HG03439 (cell line): Measurements from ENCODE around the gene CRYBA4.
A peak's percentile ranks its signal among the peaks of the same experiment; 100 is the strongest.
"Not testable (repeated sequence)": the region's sequence is repeated elsewhere in the genome, so short reads cannot be mapped to it uniquely, and the experiment has no call there.

Source experiments
- ATAC-seq: cut with Tn5 transposase; IDR thresholded peaks from one replicate; pipeline ENCODE4 v1.9.1; 2021; ENCODE audit warnings: mild to moderate bottlenecking, moderate library complexity; ENCODE audit not compliant: unreplicated experiment

CRYBA4 gene

DNA sequence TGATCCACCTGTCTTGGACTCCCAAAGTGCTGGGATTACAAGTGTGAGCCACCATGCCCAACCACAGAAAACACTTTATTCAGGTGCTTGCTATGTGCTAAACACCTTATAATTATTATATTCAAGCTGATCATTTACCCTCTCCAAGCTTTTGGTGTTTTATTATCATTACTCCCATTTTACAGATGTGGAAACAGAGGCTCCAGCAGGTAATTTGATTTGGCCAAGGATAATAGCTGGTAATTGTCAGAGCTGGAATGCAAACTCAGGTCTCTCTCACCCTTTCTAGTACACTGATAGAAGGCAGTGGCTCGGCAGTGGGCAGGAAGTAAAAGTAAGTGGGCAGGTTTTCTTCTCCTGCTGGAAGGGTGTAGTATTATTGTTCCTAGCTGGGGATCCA is 28.0 kb upstream of the CRYBA4 start:
- no peak for ATAC-seq

DNA sequence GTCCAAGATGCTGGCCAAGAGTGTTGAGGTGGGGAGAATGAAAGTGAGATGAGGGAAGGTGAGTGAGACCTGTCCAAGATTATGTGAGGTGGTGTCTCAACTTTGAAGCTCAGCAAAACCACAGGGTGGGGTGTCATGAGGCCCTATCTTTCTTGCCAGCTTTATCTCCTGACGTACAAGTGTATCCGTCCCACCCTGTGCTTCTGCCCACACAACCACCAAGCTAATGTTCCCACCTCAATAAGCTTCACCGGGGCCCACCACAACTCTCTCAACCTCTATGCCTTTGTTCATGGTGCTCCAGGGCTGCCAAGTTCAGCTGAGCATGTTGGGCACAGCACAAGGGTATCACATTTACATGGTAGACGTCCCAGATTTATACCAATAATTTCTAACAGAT is 24.7 kb upstream of the CRYBA4 start:
- ATAC-seq, result no peak

DNA sequence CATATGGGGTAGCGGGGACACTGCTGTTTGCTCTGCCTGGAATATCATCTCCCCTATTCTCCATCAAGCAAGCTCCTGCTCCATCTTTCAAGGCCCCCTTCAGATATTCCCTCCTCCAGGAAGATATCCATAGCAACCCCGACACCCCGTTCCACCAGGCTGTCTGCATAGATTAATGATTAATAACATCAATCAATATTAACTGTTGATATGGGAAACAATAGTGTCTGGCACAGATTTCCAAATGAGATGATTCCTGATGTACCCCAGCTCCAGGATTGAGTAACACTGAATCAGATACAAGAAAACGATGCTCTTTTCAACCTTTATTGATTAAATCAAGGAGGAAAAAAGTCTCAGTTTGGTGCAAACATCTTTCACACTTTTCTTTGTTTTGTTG is 24.3 kb upstream of the CRYBA4 start:
- ATAC-seq, result no peak

DNA sequence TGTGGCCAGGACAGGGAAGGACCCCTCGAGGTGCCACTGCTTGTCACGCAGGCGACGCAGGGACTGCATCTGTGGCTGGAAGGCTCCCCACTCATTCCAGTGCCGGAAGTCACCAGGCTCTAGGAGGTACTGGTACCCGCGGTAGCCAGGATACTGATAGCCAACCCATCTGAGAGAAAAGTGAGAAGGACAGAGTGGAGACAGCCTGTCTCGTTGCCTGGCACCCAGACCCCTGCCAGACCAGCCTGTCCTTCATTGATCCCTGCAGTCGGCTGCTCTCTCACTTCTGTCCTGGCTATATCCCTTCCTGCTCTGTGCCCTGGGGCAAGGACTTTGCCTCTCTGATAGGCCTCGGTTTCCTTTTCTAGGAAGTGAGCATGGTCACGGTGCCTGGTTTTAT is 22.3 kb upstream of the CRYBA4 start:
- no peak for ATAC-seq

DNA sequence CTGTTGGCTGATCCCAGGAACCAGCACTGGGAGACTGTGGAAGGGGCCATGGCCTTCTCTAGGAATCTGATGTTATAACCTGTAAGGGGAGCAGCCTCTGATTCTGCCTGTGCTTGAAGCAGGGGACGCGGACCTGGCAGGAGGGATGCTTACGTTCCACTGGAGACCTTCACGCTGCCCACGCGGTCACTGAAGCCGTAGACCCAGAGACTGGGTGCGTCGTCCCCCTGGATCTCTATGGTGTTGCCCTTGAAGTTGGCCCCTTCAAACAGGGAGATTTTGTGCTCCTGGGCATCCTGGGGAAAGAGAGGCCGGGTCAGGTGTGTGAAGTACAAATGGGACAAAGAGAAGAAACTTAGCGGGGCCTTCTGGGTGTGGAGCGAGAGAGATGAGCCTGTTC is 20.0 kb upstream of the CRYBA4 start:
- no peak for ATAC-seq

GRCh38 chr22:26602127-26602526 is 19.6 kb upstream of the CRYBA4 start:
- no peak for ATAC-seq

DNA sequence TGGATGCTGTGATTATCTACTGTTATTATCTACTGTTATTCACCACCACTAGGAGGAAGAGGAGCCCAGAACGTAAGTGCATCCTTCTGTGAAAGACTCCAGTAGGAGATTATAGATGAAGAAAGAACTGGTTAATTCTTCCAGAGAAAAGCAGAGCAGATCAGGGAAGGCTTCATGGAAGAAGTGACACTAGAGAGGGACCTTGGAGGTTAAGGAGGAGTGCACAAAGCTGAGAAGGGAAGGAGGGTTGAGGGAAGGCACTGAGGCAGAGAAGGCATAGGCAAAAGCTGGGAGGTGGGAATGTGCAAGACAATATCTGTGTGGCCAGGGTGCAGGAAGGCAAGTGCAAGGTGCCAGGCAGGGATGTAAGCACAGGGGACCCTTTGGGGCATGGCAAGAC is 17.4 kb upstream of the CRYBA4 start:
- no peak for ATAC-seq

GRCh38 chr22:26606611-26607010 is 15.2 kb upstream of the CRYBA4 start:
- ATAC-seq, result no peak

DNA sequence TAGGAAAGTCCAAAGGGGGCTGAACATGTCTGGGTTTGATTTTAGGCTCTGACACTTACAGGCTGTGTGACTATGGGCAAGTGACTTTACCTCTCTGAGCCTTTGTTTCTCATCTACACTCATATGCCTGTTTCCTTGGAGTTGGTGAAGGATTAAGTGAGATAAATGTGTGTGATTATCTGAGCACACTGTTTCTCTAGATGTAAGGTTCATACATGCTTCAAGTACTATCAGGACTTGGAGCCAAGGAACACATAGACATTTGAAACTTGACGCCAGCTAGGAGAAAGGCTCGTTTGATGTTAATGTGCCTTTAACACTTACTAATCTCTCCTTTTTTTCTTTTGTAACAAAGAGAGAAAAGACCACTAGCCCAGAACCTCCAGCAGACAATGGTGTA is 13.6 kb upstream of the CRYBA4 start:
- ATAC-seq, result no peak

GRCh38 chr22:26609287-26609686 is 12.5 kb upstream of the CRYBA4 start:
- ATAC-seq, result no peak

DNA sequence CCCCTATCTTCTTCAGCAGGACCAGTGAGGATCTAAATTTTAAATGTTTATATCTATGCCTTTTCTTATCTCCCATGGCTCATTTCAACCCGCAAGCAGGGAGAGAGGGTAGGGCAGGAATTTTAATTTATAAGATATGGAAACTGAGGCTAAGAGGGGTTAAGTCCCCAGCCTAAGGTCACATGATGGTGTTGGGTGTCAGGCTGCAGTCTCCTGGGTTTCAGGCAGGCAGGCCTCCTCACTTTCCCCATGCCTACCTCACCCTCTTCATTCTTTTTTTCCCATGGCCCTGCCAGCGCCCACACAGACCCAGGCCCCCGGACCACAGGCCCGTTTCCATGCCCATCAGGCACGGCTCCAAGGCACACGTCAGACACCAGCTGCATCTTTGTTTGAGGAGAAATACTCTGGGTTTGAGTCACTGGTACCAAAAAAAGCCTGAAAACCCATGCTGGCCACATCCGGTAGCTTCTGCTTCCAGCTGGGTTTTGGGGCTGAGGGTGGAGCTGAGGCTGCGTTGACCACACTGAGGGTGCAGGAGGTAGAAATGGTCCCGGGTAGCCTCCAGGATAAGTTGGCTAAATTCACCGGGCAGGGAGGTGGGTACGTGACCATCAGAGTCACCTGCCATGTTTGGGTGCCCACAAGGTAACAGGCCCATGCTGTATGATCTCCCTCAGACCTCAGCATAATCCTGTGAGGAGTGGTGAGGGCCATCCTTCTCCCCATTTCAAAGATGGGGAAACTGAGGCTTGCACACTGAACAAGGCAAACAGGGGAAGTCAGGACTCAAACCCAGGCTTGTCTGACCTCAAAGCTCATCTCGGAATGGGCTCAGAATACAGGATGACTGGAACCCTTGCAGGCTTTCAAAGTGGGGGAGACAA is 11.4 kb upstream of the CRYBA4 start:
- ATAC-seq, result peak; percentile 79

- ATAC-seq, result no peak
Observed at GRCh38 chr22:26610996-26611395, 10.8 kb upstream of the CRYBA4 start.

GRCh38 chr22:26612652-26613051 is 9.1 kb upstream of the CRYBA4 start:
- ATAC-seq, result no peak

GRCh38 chr22:26613753-26614152 is 8.0 kb upstream of the CRYBA4 start:
- not testable (repeated sequence) for ATAC-seq

DNA sequence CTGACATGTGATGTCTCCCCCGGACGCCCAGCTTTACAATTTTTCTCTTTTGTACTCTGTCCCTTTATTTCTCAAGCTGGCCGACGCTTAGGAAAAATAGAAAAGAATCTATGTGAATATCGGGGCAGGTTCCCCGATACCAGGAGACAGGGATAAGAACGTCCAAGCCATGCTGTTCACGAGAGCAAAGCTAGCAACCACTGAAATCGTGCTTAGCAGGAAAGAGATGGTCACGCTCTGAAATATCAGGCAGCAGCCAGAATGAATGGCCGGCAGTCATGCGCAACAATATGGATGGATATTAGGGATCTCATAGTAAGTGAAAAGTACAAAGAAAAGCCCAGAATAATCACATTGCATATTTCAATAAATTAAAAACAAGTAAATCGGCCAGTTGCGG is 7.4 kb upstream of the CRYBA4 start:
- no peak for ATAC-seq

GRCh38 chr22:26615149-26615548 is 6.6 kb upstream of the CRYBA4 start:
- ATAC-seq, result peak; percentile 42

- no peak for ATAC-seq
Observed at GRCh38 chr22:26615830-26616435, 5.8 kb upstream of the CRYBA4 start.

DNA sequence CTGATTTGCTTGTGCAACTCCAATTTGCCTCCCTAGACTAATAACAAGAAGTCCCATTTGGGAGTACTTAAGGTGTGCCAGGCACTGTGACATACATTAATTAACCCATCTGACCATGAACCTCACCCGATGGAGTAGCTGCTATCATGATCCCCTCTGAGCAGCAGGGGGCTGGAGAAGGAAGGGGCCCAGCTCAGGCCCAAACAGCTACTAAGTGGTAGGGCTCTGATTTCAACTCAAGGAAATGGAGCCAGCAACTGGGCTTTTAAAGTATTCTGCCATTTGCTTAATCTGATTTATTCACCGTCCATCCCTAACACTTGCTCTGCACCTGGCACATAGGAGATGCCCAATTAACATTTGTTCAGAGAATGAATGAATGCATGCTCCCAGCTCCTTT is 5.1 kb upstream of the CRYBA4 start:
- no peak for ATAC-seq

- ATAC-seq, result no peak
Observed at GRCh38 chr22:26617271-26618199, 4.2 kb upstream of the CRYBA4 start, which contains the start of gene CRYBB1. Gene CRYBB1, minus strand, starts transcription at chr22:26618027. Its CDS starts 1,708 bp downstream, at chr22:26616319.

DNA sequence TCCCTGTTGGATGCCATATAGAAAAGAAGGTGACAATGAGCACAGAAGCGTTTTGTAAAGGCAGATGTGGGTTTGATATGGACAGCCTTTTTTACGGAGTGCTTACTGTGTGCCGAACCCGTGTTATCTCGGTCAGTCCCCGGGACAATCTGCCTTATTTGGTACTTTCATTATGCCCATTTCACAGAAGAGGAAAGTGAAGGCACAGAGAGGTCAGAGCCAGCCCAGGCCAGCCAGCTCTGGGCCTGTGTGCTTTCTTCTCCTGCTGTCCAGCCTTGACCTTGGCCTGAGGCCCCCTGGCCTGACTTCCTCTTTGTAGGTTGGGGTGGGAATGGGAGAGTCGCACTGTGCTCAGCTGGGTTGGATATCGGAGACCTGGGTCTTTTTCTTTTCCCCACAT is 3.3 kb upstream of the CRYBA4 start:
- ATAC-seq, result no peak

DNA sequence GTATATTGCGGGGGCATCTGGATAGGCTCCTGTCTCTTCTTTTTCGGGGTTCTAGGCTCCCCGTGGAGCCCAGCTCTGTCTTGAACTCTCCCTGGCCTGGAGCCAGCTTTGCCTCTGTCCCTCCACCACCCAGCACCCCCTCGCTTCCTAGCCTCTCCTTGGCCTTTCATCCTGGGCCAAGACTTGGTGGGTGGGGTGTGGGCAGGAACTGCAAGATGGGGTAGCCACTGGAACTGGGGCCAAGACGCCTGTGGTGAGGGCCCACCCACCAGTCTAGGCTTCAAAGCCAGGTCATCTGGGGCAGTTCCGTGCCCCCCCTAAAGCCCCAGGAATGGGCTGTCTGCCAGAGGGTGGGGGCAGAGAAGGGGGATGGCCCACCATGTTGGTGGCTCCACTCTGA is 2.3 kb upstream of the CRYBA4 start:
- ATAC-seq, result no peak
